Measurements from ENCODE around the gene NUDT2.
"Not testable (repeated sequence)": the region's sequence is repeated elsewhere in the genome, so short reads cannot be mapped to it uniquely, and the experiment has no call there.

The NUDT2 gene

DNA sequence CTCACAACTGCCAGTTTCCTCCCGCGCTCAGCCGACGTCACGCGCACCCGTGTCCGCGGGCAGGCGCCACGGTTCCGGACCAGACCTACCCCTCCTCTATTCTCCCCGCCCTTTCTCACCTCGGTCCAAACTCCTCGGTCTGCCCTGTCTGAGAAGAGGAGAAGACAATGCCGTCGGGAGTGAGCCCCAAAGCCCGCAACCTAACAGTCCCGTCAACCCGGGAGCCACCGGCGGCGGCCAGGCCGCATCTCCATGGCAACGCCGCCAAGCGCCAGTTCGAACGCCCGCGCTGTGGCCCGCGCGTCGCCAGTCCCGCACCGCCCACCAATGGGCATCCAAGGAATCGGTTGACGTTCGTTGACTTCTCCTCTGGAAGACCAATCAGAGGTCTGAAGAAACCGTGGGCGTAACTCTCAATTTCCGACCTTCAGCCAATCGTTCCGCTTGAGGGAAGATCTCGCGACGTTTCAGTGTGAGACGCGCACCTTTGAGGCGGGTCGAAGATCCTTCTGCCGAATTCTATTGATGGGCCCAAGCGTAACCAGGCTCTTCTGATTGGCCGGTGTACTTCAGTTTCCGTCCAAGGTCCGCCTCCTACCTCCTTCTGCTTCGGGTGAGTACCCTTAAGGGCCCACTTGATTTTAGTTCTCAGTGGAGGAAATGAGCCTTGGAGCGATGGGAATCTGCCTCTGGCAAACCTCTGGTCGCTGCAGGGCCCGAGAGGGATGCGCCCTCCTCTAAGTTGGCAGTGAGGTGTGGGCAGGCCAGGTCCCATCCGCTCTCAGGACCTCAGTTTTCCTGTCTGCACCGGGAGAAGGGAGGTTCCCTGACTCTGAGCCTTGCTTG lies at the start of gene NUDT2, which contains the start of gene KIF24:
Gene NUDT2 (plus strand): TSS at position 583 of the 846 bp plus-strand sequence. CDS start 9,471 bp downstream, outside the sequence.
Gene KIF24 (minus strand): TSS at position 282 of the 846 bp plus-strand sequence. CDS start 17,922 bp downstream, outside the sequence.
- FAIRE-seq, result peak; percentile 98

DNA sequence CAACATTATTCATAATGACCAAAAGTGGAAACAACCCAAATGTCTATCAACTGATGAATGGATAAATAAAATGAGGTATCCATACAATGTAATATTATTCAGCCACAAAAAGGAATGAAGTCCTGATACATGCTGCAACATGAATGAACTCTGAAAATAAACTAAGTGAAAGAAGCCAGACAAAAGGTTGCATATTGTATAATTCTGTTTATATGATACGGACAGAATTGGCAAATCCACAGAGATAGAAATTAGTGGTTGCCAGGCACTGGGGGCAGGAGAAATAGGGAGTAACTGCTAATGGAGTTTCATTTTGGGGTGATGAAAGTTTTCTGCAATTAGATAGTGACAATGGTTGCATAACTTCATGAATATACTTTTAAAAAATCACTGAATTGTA lies 47.3 kb upstream of the NUDT2 start:
- no peak for FAIRE-seq

DNA sequence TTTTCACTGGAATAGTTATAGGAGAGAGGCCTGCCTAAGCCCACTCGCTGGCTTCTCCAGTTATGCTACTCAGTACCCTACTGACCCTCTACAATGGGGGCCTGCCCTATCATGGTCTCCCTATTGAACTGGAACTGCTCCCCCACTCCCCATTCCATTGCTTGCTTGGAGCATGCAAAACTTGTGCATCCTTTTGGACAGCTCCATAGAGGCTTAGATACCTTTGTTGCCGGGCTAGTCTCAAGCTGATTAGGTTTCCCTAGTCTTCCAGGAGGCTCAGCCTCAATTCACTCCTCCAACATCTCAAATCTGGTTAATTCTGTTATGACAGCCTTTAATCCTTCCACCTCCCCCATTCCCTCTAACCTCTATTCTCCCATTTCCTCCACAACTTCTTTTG lies 40.2 kb upstream of the NUDT2 start:
- FAIRE-seq, result no peak

DNA sequence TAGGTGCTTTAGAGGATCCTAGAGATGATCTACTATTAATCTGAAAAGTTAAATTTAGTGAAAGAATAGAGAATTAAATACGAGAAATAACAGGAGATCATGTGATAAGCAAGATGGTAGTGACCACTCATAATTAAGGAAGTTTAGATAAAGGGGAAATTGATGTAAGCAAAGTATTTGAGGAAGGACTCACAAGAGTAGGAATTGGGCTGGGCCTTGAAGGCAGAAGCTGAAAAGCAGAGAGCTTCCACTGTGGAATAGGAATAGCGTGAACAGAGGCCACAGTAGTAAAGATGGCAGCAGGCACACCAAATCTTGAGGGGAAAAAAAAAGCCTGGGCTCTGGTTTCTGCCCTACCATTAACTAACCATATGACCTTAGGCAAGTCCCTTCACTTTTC lies 38.3 kb upstream of the NUDT2 start:
- FAIRE-seq, result no peak

DNA sequence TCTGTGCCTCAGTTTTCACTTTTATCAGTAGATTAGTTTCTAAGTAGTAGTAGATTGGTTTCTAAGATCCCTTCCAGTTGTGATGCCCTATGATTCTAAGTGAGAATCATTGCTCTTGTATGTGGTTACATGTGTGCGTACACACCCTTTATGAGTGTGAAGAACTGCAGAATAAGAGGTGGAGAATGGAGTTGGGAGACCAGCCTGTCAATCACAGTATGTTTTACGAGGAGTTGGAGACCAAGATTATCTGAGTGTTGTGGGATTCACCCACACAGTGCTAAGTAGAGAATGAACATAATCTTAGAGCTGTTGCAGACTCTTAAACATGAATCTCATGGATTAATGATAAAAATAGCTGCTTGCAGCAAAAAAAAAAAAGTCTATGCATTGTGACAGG lies 37.9 kb upstream of the NUDT2 start:
- FAIRE-seq, result no peak

DNA sequence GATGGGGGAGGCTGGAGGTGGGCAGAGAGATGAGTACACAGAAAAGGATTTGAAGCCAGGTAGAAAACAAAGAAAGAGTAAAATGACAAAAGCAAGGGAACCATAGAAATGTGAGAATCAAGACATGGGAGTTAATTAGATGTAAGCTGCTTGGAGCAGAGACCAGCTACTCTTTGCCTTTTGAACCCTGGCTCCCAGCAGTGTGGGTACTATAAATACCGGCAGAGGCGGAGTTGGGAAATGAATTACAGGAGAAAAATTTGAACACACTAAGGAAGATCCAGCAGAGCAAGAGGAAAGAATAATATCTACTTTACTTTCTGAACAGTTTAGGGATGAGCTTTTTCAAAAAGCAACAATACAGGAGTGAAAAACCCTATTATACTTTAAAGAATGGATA lies 36.8 kb upstream of the NUDT2 start:
- no peak for FAIRE-seq

DNA sequence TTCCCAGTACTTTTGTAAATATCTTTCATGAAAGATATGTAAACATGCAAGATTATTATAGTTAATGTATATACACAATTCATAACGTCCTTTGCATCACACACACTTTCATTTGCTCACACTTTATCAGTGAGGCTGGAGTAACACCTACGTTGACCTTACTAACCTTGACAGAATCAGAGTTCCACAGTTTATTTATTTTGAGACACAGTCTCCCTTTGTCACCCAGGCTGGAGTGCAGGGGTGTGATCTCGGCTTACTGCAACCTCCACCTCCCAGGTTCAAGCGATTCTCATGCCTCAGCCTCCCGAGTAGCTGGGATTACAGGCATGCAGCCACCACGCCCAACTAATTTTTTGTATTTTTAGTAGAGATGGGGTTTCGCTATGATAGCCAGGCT lies 28.3 kb upstream of the NUDT2 start:
- FAIRE-seq, result not testable (repeated sequence)

- not testable (repeated sequence) for FAIRE-seq
Measured at GRCh38 chr9:34308316-34308715, 21.1 kb upstream of the NUDT2 start.

- no peak for FAIRE-seq
Measured at GRCh38 chr9:34310215-34310614, 19.2 kb upstream of the NUDT2 start.

DNA sequence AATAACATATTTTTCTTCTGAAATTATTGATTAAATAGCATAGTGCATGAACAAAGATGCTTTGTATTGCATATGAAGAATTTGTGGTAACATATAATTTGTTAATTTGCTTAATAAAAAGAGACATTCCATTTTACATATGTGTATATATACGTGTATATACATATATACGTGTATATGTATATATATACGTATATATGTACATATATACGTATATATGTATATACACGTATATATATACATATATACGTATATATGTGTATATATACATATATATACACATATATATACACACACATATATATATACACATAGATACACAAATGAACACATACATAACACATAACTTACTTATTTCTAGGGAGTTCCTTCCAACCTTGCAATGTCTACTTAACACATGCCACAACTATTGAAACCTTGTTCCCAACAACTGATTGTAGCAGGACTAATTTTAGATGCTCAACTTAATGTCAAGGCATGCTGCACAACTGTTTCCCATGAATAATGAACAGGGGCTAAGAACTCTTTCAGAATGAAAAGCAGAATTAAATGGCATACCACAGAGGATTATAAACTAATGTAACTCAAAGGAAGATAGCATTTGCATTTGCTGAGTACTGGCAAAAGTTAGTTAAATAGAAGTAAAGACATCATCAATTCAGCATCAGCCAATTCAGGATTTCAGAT lies 17.7 kb upstream of the NUDT2 start:
- FAIRE-seq, result peak; percentile 26

- no peak for FAIRE-seq
Measured at GRCh38 chr9:34317436-34317835, 11.9 kb upstream of the NUDT2 start.

DNA sequence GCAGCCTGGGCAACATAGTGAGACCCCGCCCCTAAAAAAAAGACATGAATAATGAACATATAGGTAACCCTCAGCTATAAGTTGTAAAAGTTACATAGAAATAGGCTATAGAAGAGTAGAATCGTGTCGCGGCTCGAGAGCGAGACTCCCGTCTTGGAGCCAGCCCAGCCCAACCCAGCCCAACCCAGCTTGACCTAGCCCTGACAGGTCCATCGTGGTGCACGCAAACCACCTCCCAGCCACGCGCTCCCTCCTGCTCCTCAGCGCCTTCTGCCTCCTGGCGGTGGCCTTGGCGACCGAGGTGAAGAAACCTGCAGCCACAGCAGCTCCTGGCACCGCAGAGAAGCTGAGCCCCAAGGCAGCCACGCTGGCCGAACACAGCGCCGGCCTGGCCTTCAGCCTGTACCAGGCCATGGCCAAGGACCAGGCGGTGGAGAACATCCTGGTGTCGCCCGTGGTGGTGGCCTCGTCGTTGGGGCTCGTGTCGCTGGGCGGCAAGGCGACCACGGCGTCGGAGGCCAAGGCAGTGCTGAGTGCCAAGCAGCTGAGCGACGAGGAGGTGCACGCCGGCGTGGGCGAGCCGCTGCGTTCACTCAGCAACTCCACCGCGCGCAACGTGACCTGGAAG lies 11.1 kb upstream of the NUDT2 start:
- FAIRE-seq, result no peak

DNA sequence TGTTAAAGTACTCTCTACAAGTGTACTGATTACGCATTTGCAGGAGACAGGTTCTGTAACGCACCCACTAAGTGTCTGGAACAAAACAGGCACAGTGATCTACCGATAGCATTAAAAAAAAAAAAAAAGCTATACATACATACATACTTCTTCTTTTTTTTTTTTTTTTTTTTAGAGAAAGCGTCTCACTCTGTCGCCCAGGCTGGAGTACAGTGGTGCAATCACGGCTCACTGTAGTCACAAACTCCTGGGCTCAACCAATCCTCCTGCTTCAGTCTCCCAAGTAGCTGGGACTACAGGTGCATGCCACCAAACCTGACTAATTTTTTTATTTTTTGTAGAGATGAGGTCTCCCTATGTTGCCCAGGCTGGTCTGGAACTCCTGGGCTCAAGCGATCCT lies 7.9 kb upstream of the NUDT2 start:
- no peak for FAIRE-seq

DNA sequence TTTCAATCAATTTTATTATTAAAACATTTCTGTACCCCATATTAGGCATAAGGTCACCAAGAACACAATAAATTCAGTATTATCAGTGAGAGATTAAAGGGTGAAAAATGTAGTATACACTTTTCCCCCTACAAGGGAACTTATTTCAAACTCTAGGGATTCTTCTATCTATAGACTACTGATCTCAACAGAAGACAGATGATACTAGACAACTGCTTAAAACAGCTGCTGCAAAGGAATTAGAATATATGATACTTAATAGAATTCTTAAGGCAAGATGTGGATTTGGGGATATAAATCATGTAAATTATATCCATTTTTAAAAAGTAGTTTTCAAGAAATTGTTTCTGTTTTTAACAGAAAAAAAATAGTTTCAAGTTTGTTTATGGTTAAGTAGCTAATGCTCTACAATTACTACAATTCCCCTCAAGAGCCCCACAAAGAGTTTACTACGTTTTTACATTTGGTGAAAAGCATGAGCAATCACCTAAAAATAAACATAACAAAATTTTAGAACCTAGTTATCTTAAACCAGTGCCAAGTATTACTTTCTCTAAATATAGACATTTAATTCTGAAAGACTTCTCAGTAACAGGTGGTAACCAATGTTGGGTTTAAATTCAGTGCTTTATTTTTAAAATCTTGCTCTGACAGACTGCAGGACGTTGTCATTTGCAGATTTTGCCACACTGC lies 6.3 kb upstream of the NUDT2 start:
- FAIRE-seq, result no peak

GRCh38 chr9:34326690-34327089 lies 2.7 kb upstream of the NUDT2 start:
- no peak for FAIRE-seq

- no peak for FAIRE-seq
Measured at GRCh38 chr9:34328500-34328986, 826 bp upstream of the NUDT2 start.

GRCh38 chr9:34331196-34331595 lies 1.8 kb downstream of the NUDT2 start:
- no peak for FAIRE-seq

GRCh38 chr9:34332076-34332964 lies 3.0 kb downstream of the NUDT2 start:
- FAIRE-seq, result peak; percentile 43

- no peak for FAIRE-seq
Measured at GRCh38 chr9:34333836-34334235, 4.5 kb downstream of the NUDT2 start.

DNA sequence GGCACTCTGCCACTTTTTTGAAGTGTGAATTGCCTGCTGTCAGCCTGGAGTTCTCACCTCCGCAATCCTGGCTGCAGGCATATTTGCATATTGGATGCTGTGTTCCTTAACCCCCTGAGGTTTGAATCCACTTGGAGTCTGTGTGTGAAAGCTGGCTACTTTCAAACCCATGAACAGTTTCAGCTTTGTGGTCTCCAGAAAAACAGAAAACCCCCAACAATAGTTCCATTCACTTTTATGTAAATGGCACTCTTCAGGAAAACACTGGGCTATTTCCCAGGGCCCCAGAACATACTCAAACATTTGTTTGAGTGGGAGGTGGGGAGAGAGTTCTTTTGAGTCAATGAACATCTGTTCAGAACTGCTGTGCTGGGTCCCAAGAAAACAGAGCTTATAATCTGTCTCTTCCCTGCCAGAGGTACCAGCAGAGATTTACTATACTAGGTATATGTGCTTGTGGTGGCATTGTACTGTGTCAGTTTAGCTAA lies 5.0 kb downstream of the NUDT2 start:
- no peak for FAIRE-seq

- FAIRE-seq, result no peak
Measured at GRCh38 chr9:34334916-34335315, 5.5 kb downstream of the NUDT2 start.

DNA sequence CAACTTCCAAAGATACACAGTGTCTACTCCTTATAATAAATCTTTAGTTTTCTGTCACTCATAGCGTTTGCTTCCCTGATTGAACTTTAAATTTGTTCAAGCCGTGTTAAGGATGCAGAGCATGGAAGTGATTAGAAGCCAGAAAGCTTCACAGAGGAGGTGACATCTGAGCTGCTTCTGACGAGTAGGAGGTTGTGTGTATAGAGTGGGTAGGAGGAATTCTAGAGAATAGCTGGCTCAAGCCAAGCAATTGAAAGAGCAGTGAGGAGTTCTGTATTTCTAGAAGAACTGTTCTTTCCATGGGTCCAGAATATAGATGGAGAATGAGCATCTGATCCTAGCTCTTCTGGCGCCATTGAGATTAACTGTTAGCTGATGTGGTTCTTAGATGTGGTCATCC lies 6.0 kb downstream of the NUDT2 start:
- FAIRE-seq, result no peak

All from TTC549 (cell line).